Esophagus (tissue), 2 donors: Measurements from ENCODE around the gene GALE. TPM values are rescaled to one million over a fixed set of nuclear protein-coding genes. Genes with fewer than 3 reads are reported as not detected.
A peak's percentile ranks its signal among the peaks of the same experiment; 100 is the strongest.
"Not testable (repeated sequence)": the region's sequence is repeated elsewhere in the genome, so short reads cannot be mapped to it uniquely, and the experiment has no call there.

Source experiments
- H3K27ac ChIP-seq, 2 donors: one replicate each; pipeline ENCODE4 v1.5.1; 2013; ENCODE audit warnings: low read depth in 2 of 2, mild to moderate bottlenecking in 2 of 2, inconsistent platforms in 1 of 2, low read length in 1 of 2, moderate library complexity in 1 of 2
- H3K27me3 ChIP-seq, 2 donors: one replicate each; pipeline ENCODE4 v1.6.1; 2013; ENCODE audit warnings: low read length in 2 of 2, control low read depth in 1 of 2, mild to moderate bottlenecking in 1 of 2; ENCODE audit not compliant: insufficient read depth in 2 of 2, control insufficient read depth in 1 of 2
- H3K36me3 ChIP-seq, 2 donors: one replicate each; pipeline ENCODE4 v1.6.1; 2013; ENCODE audit warnings: low read length in 1 of 2; ENCODE audit not compliant: control insufficient read depth in 2 of 2, insufficient read depth in 2 of 2
- H3K4me1 ChIP-seq, 2 donors: one replicate each; pipeline ENCODE4 v1.6.1; 2013; ENCODE audit warnings: low read length in 1 of 2; ENCODE audit not compliant: control insufficient read depth in 2 of 2, insufficient read depth in 2 of 2
- H3K4me3 ChIP-seq, 2 donors: one replicate each; pipeline ENCODE4 v1.5.1; 2013; ENCODE audit warnings: low read length in 2 of 2, mild to moderate bottlenecking in 2 of 2, low read depth in 1 of 2, moderate library complexity in 1 of 2
- H3K9me3 ChIP-seq, 2 donors: one replicate each; pipeline ENCODE4 v1.6.1; 2013; ENCODE audit warnings: mild to moderate bottlenecking in 2 of 2, low read depth in 1 of 2, low read length in 1 of 2, moderate library complexity in 1 of 2; ENCODE audit not compliant: control insufficient read depth in 2 of 2, insufficient read depth in 1 of 2
- WGBS, 2 donors: extraction: QIAGEN DNeasy Blood & Tissue Kit; methylation state at CpG; one replicate each; pipeline ENCODE4 v1.1.7; 2013; 5-methylcytosine and 5-hydroxymethylcytosine counted together
- polyA plus RNA-seq, 2 donors: library from polyadenylated mRNA; stranded (reverse); fragments of 200-250 nt; gene quantifications; one replicate each; pipeline ENCODE4 v1.2.3, GENCODE V29; 2013
- donor health status: healthy with polysubstance abuse.
- donor health status: Bipolar disorder and iron deficiency.

GALE gene
- polyA plus RNA-seq, 2 donors = 76.6 to 120 TPM

GRCh38 chr1:23814016-23814415 is 13.5 kb upstream of the GALE start:
- peaks cover 0 to 4% of the 10 kb centered on the region in 2 donors for H3K4me1 ChIP-seq
- no peak overlapping the region for H3K27ac ChIP-seq
- WGBS, 2 donors = 93 to 96% methylated on average over 4 of the region's 4 CpGs
- no peak overlapping the region for H3K4me3 ChIP-seq
- H3K27me3 ChIP-seq = no peaks in the 10 kb centered on the region
- H3K9me3 ChIP-seq = no peaks in the 10 kb centered on the region
- peaks cover 8 to 20% of the 10 kb centered on the region in 2 donors for H3K36me3 ChIP-seq

GRCh38 chr1:23810818-23811540 is 10.4 kb upstream of the GALE start:
- Histone ChIP-seq H3K27me3 (no peaks in the 10 kb centered on the region), H3K27ac (peak overlapping the region in 1 of 2 donors; percentile 9), H3K4me1 (peaks cover 0 to 4% of the 10 kb centered on the region in 2 donors), H3K9me3 (no peaks in the 10 kb centered on the region), H3K36me3 (peaks cover 11 to 13% of the 10 kb centered on the region in 2 donors), H3K4me3 (no peak overlapping the region)
- WGBS, 2 donors = 61 to 66% methylated on average over 3 of the region's 3 CpGs

GRCh38 chr1:23809751-23810171 is 9.2 kb upstream of the GALE start:
- no peak overlapping the region for H3K27ac ChIP-seq
- H3K9me3 ChIP-seq = no peaks in the 10 kb centered on the region
- no peaks in the 10 kb centered on the region for H3K27me3 ChIP-seq
- WGBS, 2 donors = 31 to 32% methylated on average over 6 of the region's 6 CpGs
- peaks cover 0 to 4% of the 10 kb centered on the region in 2 donors for H3K4me1 ChIP-seq
- no peak overlapping the region for H3K4me3 ChIP-seq
- peaks cover 9 to 14% of the 10 kb centered on the region in 2 donors for H3K36me3 ChIP-seq

- peaks cover 0 to 4% of the 10 kb centered on the region in 2 donors for H3K4me1 ChIP-seq
- H3K4me3 ChIP-seq = no peak overlapping the region
- peaks cover 3 to 12% of the 10 kb centered on the region in 2 donors for H3K36me3 ChIP-seq
- no peaks in the 10 kb centered on the region for H3K9me3 ChIP-seq
- 60 to 65% methylated on average over 3 of the region's 3 CpGs for WGBS, 2 donors
- H3K27me3 ChIP-seq = no peaks in the 10 kb centered on the region
- H3K27ac ChIP-seq = no peak overlapping the region
Observed at GRCh38 chr1:23807453-23807852, 6.9 kb upstream of the GALE start.

- Histone ChIP-seq H3K36me3 (peaks cover 3 to 12% of the 10 kb centered on the region in 2 donors), H3K27me3 (no peaks in the 10 kb centered on the region), H3K9me3 (no peaks in the 10 kb centered on the region), H3K27ac (no peak overlapping the region), H3K4me1 (peaks cover 0 to 6% of the 10 kb centered on the region in 2 donors), H3K4me3 (no peak overlapping the region)
- WGBS, 2 donors = 80 to 83% methylated on average over 6 of the region's 6 CpGs
Observed at GRCh38 chr1:23806280-23806679, 5.7 kb upstream of the GALE start.

- no peaks in the 10 kb centered on the region for H3K9me3 ChIP-seq
- 89 to 93% methylated on average over 2 of the region's 2 CpGs for WGBS, 2 donors
- no peak overlapping the region for H3K27ac ChIP-seq
- peaks cover 0 to 2% of the 10 kb centered on the region in 2 donors for H3K4me1 ChIP-seq
- H3K27me3 ChIP-seq = no peaks in the 10 kb centered on the region
- peaks cover 3 to 7% of the 10 kb centered on the region in 2 donors for H3K36me3 ChIP-seq
- H3K4me3 ChIP-seq = no peak overlapping the region
Observed at GRCh38 chr1:23805025-23805424, 4.5 kb upstream of the GALE start.

GRCh38 chr1:23804183-23804835 is 3.8 kb upstream of the GALE start:
- Histone ChIP-seq H3K4me1 (peaks cover 0 to 7% of the 10 kb centered on the region in 2 donors), H3K9me3 (no peaks in the 10 kb centered on the region), H3K4me3 (no peak overlapping the region), H3K27me3 (no peaks in the 10 kb centered on the region), H3K36me3 (peaks cover 3 to 7% of the 10 kb centered on the region in 2 donors), H3K27ac (no peak overlapping the region)
- whole genome bisulfite sequencing, 2 donors = 77 to 78% methylated on average over 7 of the region's 7 CpGs

- peaks cover 0 to 9% of the 10 kb centered on the region in 2 donors for H3K4me1 ChIP-seq
- WGBS, 2 donors = 95 to 96% methylated on average over 5 of the region's 5 CpGs
- no peaks in the 10 kb centered on the region for H3K9me3 ChIP-seq
- H3K36me3 ChIP-seq = peaks cover 3 to 7% of the 10 kb centered on the region in 2 donors
- H3K27me3 ChIP-seq = no peaks in the 10 kb centered on the region
- H3K27ac ChIP-seq = no peak overlapping the region
- H3K4me3 ChIP-seq = no peak overlapping the region
Observed at GRCh38 chr1:23803674-23804073, 3.1 kb upstream of the GALE start.

DNA sequence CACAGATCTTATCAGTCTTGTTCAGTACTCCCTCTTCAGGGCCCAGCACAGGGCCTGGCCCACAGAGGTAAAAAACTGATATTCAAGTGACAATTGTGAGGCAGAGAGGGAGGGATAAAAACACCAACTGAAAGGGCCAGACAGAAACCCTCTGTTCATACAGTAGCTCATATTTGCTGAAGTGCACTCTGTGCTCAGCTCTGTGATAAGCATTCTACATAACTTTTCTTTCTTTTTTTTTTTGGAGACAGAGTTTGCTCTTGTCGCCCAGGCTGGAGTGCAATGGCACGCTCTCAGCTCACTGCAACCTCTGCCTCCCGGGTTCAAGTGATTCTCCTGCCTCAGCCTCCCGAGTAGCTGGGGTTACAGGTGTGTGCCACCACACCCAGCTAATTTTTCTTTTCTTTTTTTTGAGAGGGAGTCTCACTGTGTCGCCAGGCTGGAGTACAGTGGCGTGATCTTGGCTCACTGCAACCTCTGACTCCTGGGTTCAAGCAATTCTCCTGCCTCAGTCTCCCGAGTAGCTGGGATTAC is 2.3 kb upstream of the GALE start:
- not testable (repeated sequence) for H3K27ac ChIP-seq, H3K9me3 ChIP-seq, H3K4me3 ChIP-seq, H3K27me3 ChIP-seq, H3K36me3 ChIP-seq
- peaks cover 0 to 10% of the 10 kb centered on the region in 2 donors for H3K4me1 ChIP-seq
- 92 to 95% methylated on average over 7 of the region's 7 CpGs for WGBS, 2 donors
